Adrenal gland (tissue), 5 donors: ENCODE results near the gene PGRMC2.

Experiments
- POLR2A ChIP-seq, 2 donors: fragments of 450-650 bp; IDR thresholded peaks; one replicate each; pipeline ENCODE4 v1.6.1; 2017; ENCODE audit warnings: antibody characterized with exemption in 2 of 2, mild to moderate bottlenecking in 2 of 2, moderate library complexity in 1 of 2
- TF ChIP-seq, protein P1 (sequence below), 6 experiments: fragments of 450-650 bp in 4 of 6; fragments of 200-600 bp in 2 of 6; sonication (generic) in 1 of 6; IDR thresholded peaks; 1 replicate in 5 of 6; 2 replicates in 1 of 6; pipeline versions ENCODE4 v1.5.1 to v1.8.0; 2016 to 2021; ENCODE audit warnings: antibody characterized with exemption in 6 of 6, mild to moderate bottlenecking in 2 of 6, moderate library complexity in 1 of 6
- donor health status: DM: no; HTN: no; CAD: no.

DNA sequence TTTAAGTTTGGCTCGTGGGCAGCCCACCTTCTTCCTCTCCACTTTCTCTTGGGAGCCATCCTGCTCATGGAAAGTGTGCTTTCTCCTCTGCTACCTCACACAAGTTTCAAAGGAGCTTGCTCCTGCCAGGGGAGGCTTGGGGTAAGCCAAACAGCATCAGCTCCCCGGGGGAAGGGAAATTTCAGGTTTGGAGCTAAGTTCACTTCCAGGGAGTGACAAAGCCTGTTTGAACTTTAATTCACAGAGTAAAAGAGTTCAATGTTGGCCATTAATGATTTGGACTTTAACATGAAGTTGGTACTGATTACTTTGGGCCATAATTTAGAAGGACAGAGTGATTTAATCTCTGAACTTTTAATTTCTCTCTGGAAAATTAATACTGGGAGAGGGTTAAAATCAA lies 4.7 kb upstream of the PGRMC2 start:
- TF ChIP-seq, protein P1, sequence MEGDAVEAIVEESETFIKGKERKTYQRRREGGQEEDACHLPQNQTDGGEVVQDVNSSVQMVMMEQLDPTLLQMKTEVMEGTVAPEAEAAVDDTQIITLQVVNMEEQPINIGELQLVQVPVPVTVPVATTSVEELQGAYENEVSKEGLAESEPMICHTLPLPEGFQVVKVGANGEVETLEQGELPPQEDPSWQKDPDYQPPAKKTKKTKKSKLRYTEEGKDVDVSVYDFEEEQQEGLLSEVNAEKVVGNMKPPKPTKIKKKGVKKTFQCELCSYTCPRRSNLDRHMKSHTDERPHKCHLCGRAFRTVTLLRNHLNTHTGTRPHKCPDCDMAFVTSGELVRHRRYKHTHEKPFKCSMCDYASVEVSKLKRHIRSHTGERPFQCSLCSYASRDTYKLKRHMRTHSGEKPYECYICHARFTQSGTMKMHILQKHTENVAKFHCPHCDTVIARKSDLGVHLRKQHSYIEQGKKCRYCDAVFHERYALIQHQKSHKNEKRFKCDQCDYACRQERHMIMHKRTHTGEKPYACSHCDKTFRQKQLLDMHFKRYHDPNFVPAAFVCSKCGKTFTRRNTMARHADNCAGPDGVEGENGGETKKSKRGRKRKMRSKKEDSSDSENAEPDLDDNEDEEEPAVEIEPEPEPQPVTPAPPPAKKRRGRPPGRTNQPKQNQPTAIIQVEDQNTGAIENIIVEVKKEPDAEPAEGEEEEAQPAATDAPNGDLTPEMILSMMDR (IDR thresholded peaks at IDR 0.05), result no peak
- TF ChIP-seq POLR2A (IDR thresholded peaks at IDR 0.05), result no peak
